Neural cell (in vitro differentiated cells): Measurements from ENCODE around the gene HEPACAM2. TPM values are rescaled to one million over a fixed set of nuclear protein-coding genes. Genes with fewer than 3 reads are reported as not detected.

Source experiments
- H2AFZ ChIP-seq: fragments of 200-600, 300-800 bp; sonication (generic), shearing (Covaris generic); 2 replicates; pipeline ENCODE4 v1.6.0; 2014; ENCODE audit warnings: low read depth, mild to moderate bottlenecking, antibody characterized with exemption, low read length, moderate library complexity
- H3F3A ChIP-seq: fragments of 200-600 bp; shearing (Covaris generic); 2 replicates; pipeline ENCODE4 v1.6.1; 2016; ENCODE audit warnings: mild to moderate bottlenecking, moderate library complexity, mixed read lengths, antibody characterized with exemption, low read length; ENCODE audit not compliant: insufficient read depth, poor library complexity, severe bottlenecking
- H3K27ac ChIP-seq: fragments of 200-600, 300-800 bp; sonication (generic), shearing (Covaris generic); 2 replicates; pipeline ENCODE4 v1.5.1; 2014; ENCODE audit warnings: mild to moderate bottlenecking, low read length, moderate library complexity
- H3K27me3 ChIP-seq: fragments of 300-800, 200-600 bp; sonication (generic), shearing (Covaris generic); 2 replicates; pipeline ENCODE4 v1.6.0; 2014; ENCODE audit warnings: mild to moderate bottlenecking, low read depth, low read length, moderate library complexity; ENCODE audit not compliant: insufficient read depth
- H3K36me3 ChIP-seq: fragments of 300-800, 200-600 bp; sonication (generic), shearing (Covaris generic); 2 replicates; pipeline ENCODE4 v1.5.1; 2014; ENCODE audit warnings: mild to moderate bottlenecking, antibody characterized with exemption, low read length, moderate library complexity; ENCODE audit not compliant: insufficient read depth
- H3K4me2 ChIP-seq: fragments of 300-800, 200-600 bp; sonication (generic), shearing (Covaris generic); 2 replicates; pipeline ENCODE4 v1.6.0; 2014; ENCODE audit warnings: mild to moderate bottlenecking, low read length
- H3K4me3 ChIP-seq: fragments of 300-800, 200-600 bp; sonication (generic), shearing (Covaris generic); 2 replicates; pipeline ENCODE4 v1.5.1; 2014; ENCODE audit warnings: mild to moderate bottlenecking, low read length, moderate library complexity
- H3K79me2 ChIP-seq: fragments of 200-600 bp; shearing (Covaris generic); replicated peaks from 2 replicates; pipeline ENCODE4 v1.6.0; 2014; ENCODE audit warnings: mild to moderate bottlenecking, low read length, moderate library complexity; ENCODE audit not compliant: insufficient read depth
- H3K9ac ChIP-seq: fragments of 300-800, 200-600 bp; sonication (generic), shearing (Covaris generic); 2 replicates; pipeline ENCODE4 v1.6.1; 2016; ENCODE audit warnings: mild to moderate bottlenecking, low read length, mixed read lengths
- H3K9me2 ChIP-seq: fragments of 200-600 bp; shearing (Covaris generic); 2 replicates; pipeline ENCODE4 v1.6.1; 2016; ENCODE audit warnings: mild to moderate bottlenecking, low read length, mixed read lengths; ENCODE audit not compliant: insufficient read depth
- H3K9me3 ChIP-seq: fragments of 200-600, 300-800 bp; sonication (generic), shearing (Covaris generic); 2 replicates; pipeline ENCODE4 v1.6.1; 2016; ENCODE audit warnings: mild to moderate bottlenecking, mixed run types, low read length, moderate library complexity, mixed read lengths
- H4K20me1 ChIP-seq: fragments of 200-600 bp; shearing (Covaris generic); 2 replicates; pipeline ENCODE4 v1.6.1; 2016; ENCODE audit warnings: mild to moderate bottlenecking, mixed run types; ENCODE audit not compliant: insufficient read depth
- CTCF ChIP-seq: fragments of 450-650 bp; IDR thresholded peaks from 2 replicates; pipeline ENCODE4 v1.5.1; 2014; ENCODE audit warnings: antibody characterized with exemption, mild to moderate bottlenecking, moderate library complexity; ENCODE audit not compliant: poor library complexity, severe bottlenecking
- EP300 ChIP-seq: fragments of 450-650 bp; conservative IDR thresholded peaks from 2 replicates; pipeline ENCODE4 v1.6.1; 2014; ENCODE audit warnings: antibody characterized with exemption, mild to moderate bottlenecking, moderate library complexity; ENCODE audit not compliant: poor library complexity, severe bottlenecking
- EZH2 ChIP-seq: fragments of 200-600, 300-800 bp; shearing (Covaris generic), sonication (generic); IDR thresholded peaks from 2 replicates; pipeline ENCODE4 v1.6.1; 2014; ENCODE audit warnings: antibody characterized with exemption, low read length, borderline replicate concordance, mild to moderate bottlenecking; ENCODE audit not compliant: insufficient read depth, poor library complexity, severe bottlenecking
- MXI1 ChIP-seq: fragments of 450-650 bp; conservative IDR thresholded peaks from 2 replicates; pipeline ENCODE4 v1.6.1; 2014; ENCODE audit warnings: antibody characterized with exemption, mild to moderate bottlenecking; ENCODE audit not compliant: poor library complexity, severe bottlenecking
- POLR2AphosphoS5 ChIP-seq: IDR thresholded peaks from 2 replicates; pipeline ENCODE4 v1.6.1; 2012
- RAD21 ChIP-seq: fragments of 450-650 bp; conservative IDR thresholded peaks from 2 replicates; pipeline ENCODE4 v1.6.1; 2014; ENCODE audit warnings: antibody characterized with exemption, mild to moderate bottlenecking, moderate library complexity
- REST ChIP-seq: IDR thresholded peaks from 2 replicates; pipeline ENCODE4 v1.6.1; 2012; ENCODE audit warnings: borderline replicate concordance
- SMC3 ChIP-seq: fragments of 450-650 bp; conservative IDR thresholded peaks from 2 replicates; pipeline ENCODE4 v1.6.1; 2014; ENCODE audit warnings: antibody characterized with exemption, mild to moderate bottlenecking, moderate library complexity; ENCODE audit not compliant: poor library complexity
- TAF1 ChIP-seq: IDR thresholded peaks from 2 replicates; pipeline ENCODE4 v1.6.1; 2012; ENCODE audit warnings: low read depth
- polyA plus RNA-seq: library from polyadenylated mRNA; depleted of rRNA; stranded (reverse); fragments of >200 nt; gene quantifications from 2 replicates; pipeline ENCODE4 v1.2.3, GENCODE V29; 2014

The HEPACAM2 gene
- polyA plus RNA-seq, 1 donor from 2014 or later = 0.35 TPM

DNA sequence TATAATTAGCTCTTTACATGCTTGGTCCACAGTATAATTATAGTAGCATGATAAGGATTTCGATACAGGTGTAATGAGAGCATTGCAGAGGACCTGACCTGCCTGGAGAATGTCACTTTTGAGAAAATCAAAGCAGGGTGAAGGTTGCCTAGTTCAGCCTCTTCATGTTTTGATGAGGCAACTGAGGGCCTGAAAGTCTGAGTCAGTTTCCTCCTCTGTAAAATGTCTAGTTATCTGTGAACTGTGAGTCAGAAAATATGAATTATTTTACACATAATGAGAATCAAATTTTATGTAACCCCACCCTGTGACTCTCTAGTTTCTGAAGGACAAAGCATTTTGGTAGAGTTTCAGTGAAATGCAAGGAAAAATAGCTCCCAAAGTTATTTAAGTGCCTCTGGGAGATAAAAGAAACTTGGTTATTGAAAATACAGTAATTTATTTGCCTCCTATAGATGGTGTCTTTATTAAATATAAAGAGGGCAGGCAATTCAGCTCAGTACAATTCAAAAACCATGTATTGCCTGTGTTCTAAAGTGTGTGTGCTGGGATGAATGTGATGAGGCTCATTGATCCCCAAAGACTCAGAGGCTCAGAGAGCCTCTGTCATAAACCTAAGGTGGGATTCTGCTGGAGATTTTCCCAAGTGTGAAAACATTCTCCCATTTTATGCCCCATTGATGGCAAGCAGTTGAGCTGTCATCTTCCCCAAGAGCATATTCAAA, 40.8 kb downstream of the HEPACAM2 start:
- TF ChIP-seq EZH2 (no peak), REST (no peak), SMC3 (no peak), POLR2AphosphoS5 (no peak), EP300 (no peak), CTCF (no peak), MXI1 (no peak), TAF1 (no peak)
- Histone ChIP-seq H3K36me3 (no peaks in the 10 kb centered on the region), H2AFZ (no peak overlapping the region), H3K27me3 (no peaks in the 10 kb centered on the region), H3K9me3 (no peaks in the 10 kb centered on the region), H3K27ac (no peak overlapping the region), H3K79me2 (no peaks in the 10 kb centered on the region), H3K4me3 (no peak overlapping the region), H3F3A (no peaks in the 10 kb centered on the region), H3K9ac (no peak overlapping the region), H3K4me2 (no peak overlapping the region), H4K20me1 (no peaks in the 10 kb centered on the region), H3K9me2 (no peaks in the 10 kb centered on the region)

- TF ChIP-seq EZH2 (no peak), RAD21 (no peak), EP300 (no peak), SMC3 (no peak), MXI1 (no peak), TAF1 (no peak), REST (no peak)
- H3K27me3 ChIP-seq = no peaks in the 10 kb centered on the region
- no peak overlapping the region for H3K27ac ChIP-seq
Measured at GRCh38 chr7:93179173-93179572, 47.1 kb downstream of the HEPACAM2 start.

More at GRCh38 chr7:93179173-93179572, 47.1 kb downstream of the HEPACAM2 start:
- no peaks in the 10 kb centered on the region for H3K79me2 ChIP-seq
- H3K9me2 ChIP-seq = no peaks in the 10 kb centered on the region
- H3K4me2 ChIP-seq = no peak overlapping the region
- no peak overlapping the region for H3K9ac ChIP-seq
- no peaks in the 10 kb centered on the region for H3K36me3 ChIP-seq
- no peaks in the 10 kb centered on the region for H4K20me1 ChIP-seq
- H3F3A ChIP-seq = no peaks in the 10 kb centered on the region
- H3K4me3 ChIP-seq = no peak overlapping the region
- no peaks in the 10 kb centered on the region for H3K9me3 ChIP-seq
- no peak overlapping the region for H2AFZ ChIP-seq
